NT2/D1 (cell line): Measurements from ENCODE around the gene MUCL3.

Experiments used
- SUZ12 ChIP-seq: IDR thresholded peaks from 2 replicates; pipeline ENCODE4 v1.6.1; 2011; ENCODE audit not compliant: insufficient read length, insufficient read depth; ENCODE audit errors: extremely low read depth
- YY1 ChIP-seq: IDR thresholded peaks from 2 replicates; pipeline ENCODE4 v1.6.1; 2011; ENCODE audit not compliant: insufficient read length, insufficient read depth
- ZNF274 ChIP-seq: IDR thresholded peaks from 2 replicates; pipeline ENCODE4 v1.6.1; 2011; ENCODE audit warnings: mild to moderate bottlenecking, low read depth, low read length

GRCh38 chr6:30893666-30894065 is 47.1 kb upstream of the MUCL3 start:
- TF ChIP-seq ZNF274: no peak
- no peak for TF ChIP-seq YY1
- TF ChIP-seq SUZ12: no peak
